ENCODE data around the gene CCDC137. TPM values are rescaled to one million over a fixed set of nuclear protein-coding genes. Genes with fewer than 3 reads are reported as not detected.
"Not testable (repeated sequence)": the region's sequence is repeated elsewhere in the genome, so short reads cannot be mapped to it uniquely, and the experiment has no call there.

CCDC137 gene
- total RNA-seq, 1 donor from 2014 or later, result 22.4 TPM

- Histone ChIP-seq H3K79me2 (ENCODE audit: low read depth) (peaks cover 23% of the 10 kb centered on the region), H3K4me1 (peaks cover 4% of the 10 kb centered on the region), H3K4me2 (no peak overlapping the region), H3K9me3 (ENCODE audit: low read depth) (no peaks in the 10 kb centered on the region), H3K9ac (no peak overlapping the region), H3F3A (ENCODE audit: low read depth) (peaks cover 26% of the 10 kb centered on the region), H3K27me3 (no peaks in the 10 kb centered on the region), H3K36me3 (peaks cover 6% of the 10 kb centered on the region), H2AFZ (replicated peaks) (no peak overlapping the region), H4K20me1 (ENCODE audit: low read depth) (peaks cover 14% of the 10 kb centered on the region), H3K27ac (no peak overlapping the region), H3K4me3 (no peak overlapping the region)
- Mint-ChIP-seq H3K27me3 (ENCODE audit: insufficient read depth, low read depth) (no peaks in the 10 kb centered on the region), H3K36me3 (peaks cover 12% of the 10 kb centered on the region), H3K27ac (no peak overlapping the region), H3K9me3 (no peaks in the 10 kb centered on the region), H3K4me3 (peak overlapping the region; percentile 46), H3K4me1 (peaks cover 6% of the 10 kb centered on the region)
- TF ChIP-seq EZH2phosphoT487 (IDR thresholded peaks at IDR 0.05), result no peak
- no peak for TF ChIP-seq CTCF (IDR thresholded peaks at IDR 0.05)
- TF ChIP-seq EZH2 (IDR thresholded peaks at IDR 0.05), result no peak
- no peak for DNase-seq (ENCODE audit: low spot score)
Observed at GRCh38 chr17:81672954-81673353, 6.4 kb downstream of the CCDC137 start.

GRCh38 chr17:81673561-81674258 lies 7.2 kb downstream of the CCDC137 start:
- Histone ChIP-seq H4K20me1 (ENCODE audit: low read depth) (peaks cover 10% of the 10 kb centered on the region), H3K36me3 (no peaks in the 10 kb centered on the region), H2AFZ (replicated peaks) (no peak overlapping the region), H3K9me3 (ENCODE audit: low read depth) (no peaks in the 10 kb centered on the region), H3F3A (ENCODE audit: low read depth) (peaks cover 24% of the 10 kb centered on the region), H3K9ac (no peak overlapping the region), H3K79me2 (ENCODE audit: low read depth) (peaks cover 16% of the 10 kb centered on the region), H3K4me2 (no peak overlapping the region), H3K27me3 (no peaks in the 10 kb centered on the region), H3K4me3 (no peak overlapping the region), H3K4me1 (no peaks in the 10 kb centered on the region), H3K27ac (no peak overlapping the region)
- TF ChIP-seq EZH2phosphoT487 (IDR thresholded peaks at IDR 0.05) (no peak), EZH2 (IDR thresholded peaks at IDR 0.05) (no peak), CTCF (IDR thresholded peaks at IDR 0.05) (no peak)
- Mint-ChIP-seq H3K27me3 (ENCODE audit: insufficient read depth, low read depth) (no peaks in the 10 kb centered on the region), H3K4me3 (no peak overlapping the region), H3K9me3 (no peaks in the 10 kb centered on the region), H3K4me1 (no peaks in the 10 kb centered on the region), H3K27ac (no peak overlapping the region), H3K36me3 (peaks cover 10% of the 10 kb centered on the region)
- no peak for DNase-seq (ENCODE audit: low spot score)

DNA sequence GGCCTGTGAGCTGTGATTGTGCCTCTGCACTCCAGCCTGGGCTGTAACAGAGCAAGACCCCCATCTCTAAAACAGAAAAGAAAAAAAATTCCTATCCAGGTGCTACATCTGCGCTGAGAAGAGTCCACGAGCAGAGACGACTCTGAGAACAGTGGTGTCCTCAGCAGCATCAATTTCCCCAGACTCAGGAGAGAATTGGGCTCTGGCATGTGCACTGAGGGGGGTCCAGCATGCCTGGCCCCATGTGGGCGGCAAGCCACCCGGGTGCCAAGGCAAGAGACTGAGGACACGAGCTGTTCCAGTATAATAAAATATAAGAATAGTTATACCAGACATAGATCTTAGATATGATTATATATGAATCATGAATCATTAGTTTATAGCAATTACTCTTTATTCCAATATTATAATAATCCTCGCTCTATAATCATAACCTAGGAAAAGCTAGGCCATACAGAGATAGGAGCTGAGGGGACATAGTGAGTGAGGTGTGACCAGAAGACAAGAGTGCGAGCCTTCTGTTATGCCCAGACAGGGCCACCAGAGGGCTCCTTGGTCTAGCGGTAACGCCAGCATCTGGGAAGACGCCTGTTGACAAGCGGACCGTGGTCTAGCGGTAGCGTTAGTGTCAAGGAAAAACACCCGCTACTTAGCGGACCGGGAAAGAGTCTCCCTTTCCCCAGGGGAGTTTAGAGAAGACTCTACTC lies 9.1 kb downstream of the CCDC137 start:
- H3K4me2 ChIP-seq; H3K27ac ChIP-seq; H3K4me3 ChIP-seq; H3K4me1 ChIP-seq; H3K9ac ChIP-seq; H3K4me3 Mint-ChIP-seq; H3K27me3 ChIP-seq; H2AFZ ChIP-seq (replicated peaks); H3K79me2 ChIP-seq (ENCODE audit: low read depth); H3K27me3 Mint-ChIP-seq (ENCODE audit: insufficient read depth, low read depth); H3K36me3 ChIP-seq; H3K9me3 Mint-ChIP-seq; H3K4me1 Mint-ChIP-seq; H3K27ac Mint-ChIP-seq; H3K9me3 ChIP-seq (ENCODE audit: low read depth): not testable (repeated sequence)
- peak; percentile 60 for TF ChIP-seq CTCF (IDR thresholded peaks at IDR 0.05)
- Histone ChIP-seq H4K20me1 (ENCODE audit: low read depth) (peaks cover 10% of the 10 kb centered on the region), H3F3A (ENCODE audit: low read depth) (peaks cover 30% of the 10 kb centered on the region)
- DNase-seq (ENCODE audit: low spot score), result peak; percentile 25
- peaks cover 12% of the 10 kb centered on the region for H3K36me3 Mint-ChIP-seq

All from neural progenitor cell (in vitro differentiated cells).